GM21528 (cell line): Measurements from ENCODE around the gene GH1.

Experiments used
- ATAC-seq: cut with Tn5 transposase; IDR thresholded peaks from one replicate; pipeline ENCODE4 v1.9.1; 2021; ENCODE audit warnings: mild to moderate bottlenecking, moderate library complexity; ENCODE audit not compliant: unreplicated experiment, low FRiP score

GH1 gene

GRCh38 chr17:63945784-63946439, 27.3 kb upstream of the GH1 start:
- no peak for ATAC-seq

- ATAC-seq = no peak
These were observed 26.3 kb upstream of the GH1 start for GRCh38 chr17:63944736-63945499.

DNA sequence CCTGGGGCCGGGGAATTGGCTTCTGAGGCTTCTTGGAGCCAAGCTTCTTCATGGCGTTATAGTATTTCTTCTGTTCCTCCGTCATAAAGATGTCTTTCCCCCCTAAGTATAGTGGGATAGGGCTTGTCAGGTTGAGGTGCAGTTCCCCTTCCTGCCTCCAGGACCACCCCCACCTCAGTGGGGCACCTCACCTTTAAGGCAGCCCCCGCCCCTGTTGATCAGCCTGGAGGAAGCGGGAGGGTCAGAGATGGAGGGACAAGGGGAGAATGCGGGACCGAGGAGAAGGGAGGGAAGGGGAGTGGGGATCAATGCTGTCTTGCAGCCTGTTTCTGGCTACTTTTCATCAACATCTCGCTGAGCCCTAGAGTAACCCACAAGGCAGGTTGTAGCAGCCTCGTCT, 25.1 kb upstream of the GH1 start:
- no peak for ATAC-seq

- no peak for ATAC-seq
These were observed 23.8 kb upstream of the GH1 start for GRCh38 chr17:63942309-63942985.

DNA sequence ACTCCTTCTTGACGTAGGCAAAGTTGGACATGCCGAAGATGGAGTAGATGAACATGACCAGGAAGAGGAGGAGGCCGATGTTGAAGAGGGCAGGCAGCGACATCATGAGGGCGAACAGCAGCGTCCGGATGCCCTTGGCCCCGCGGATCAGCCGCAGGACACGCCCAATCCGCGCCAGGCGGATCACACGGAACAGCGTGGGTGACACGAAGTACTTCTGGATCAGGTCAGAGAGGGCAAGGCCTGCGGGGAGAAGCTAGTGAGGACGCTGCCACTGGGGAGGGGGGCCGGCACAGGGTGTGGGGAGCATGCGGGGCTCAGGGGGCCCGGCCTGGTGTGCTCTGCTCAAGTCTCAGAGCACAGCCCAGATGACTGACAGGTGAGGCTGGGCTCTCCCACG, 23.1 kb upstream of the GH1 start:
- ATAC-seq = no peak

GRCh38 chr17:63941162-63941561, 22.5 kb upstream of the GH1 start:
- ATAC-seq = no peak

- no peak for ATAC-seq
These were observed 21.9 kb upstream of the GH1 start for GRCh38 chr17:63940584-63940983.

- no peak for ATAC-seq
These were observed 21.2 kb upstream of the GH1 start for GRCh38 chr17:63939884-63940283.

- no peak for ATAC-seq
These were observed 20.8 kb upstream of the GH1 start for GRCh38 chr17:63939401-63939800.

DNA sequence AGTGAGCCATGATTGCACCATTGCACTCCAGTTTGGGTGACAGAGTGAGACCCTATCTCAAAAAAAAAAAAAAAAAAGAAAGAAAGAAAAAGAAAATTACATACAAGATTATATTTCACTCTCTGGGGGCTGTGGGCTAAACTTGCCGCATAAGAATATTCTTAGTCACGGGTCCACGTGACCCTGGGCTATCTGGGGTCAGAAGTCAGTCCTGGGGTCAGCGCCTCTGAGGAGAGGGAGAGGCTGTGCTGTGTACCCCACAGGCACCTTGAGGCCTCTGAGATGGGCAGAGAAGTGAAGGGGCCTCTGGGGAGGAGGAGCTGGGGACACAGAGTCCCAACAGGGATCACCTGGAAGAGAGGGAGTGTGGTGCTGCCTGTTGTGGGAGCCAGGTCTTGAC, 19.3 kb upstream of the GH1 start:
- no peak for ATAC-seq

DNA sequence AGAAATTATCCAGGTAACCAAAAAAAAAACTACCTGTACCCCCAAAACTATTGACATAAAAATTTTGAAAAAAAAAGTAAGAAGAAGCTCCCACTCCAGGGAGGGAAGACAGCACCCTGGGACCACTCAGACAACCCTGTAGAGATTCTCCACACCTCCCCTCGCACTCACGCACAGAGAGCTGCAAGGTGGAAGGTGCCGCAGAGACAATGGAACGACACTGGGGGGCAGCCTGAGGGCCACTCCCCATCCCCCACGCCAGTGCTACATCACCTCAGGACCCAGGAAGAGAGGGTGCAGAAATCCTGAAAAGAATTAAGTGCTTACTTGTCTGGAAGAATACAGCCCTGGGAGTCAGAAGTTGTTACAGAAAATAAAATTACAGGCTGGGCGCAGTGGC, 18.7 kb upstream of the GH1 start:
- no peak for ATAC-seq

GRCh38 chr17:63934183-63935112, 15.8 kb upstream of the GH1 start:
- no peak for ATAC-seq

DNA sequence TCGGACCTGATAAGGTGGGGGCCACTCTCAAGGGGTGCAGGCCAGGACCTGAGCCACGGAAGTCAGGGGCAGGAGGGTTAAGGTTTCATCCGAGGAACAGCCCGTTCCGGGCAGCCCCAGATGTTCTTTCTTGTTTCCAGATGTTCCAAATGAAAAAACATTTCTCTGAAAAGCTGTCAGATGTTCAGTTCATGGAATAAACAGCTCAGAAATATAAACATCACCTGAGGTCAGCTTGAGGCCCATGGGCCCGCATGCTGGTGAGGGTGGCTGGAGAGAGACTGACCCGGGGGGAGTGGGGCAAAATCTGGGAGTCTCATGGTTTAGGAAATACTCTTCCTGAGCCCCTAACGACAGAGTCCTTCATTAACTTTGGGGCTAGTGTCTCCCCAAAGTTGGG, 15.0 kb upstream of the GH1 start:
- no peak for ATAC-seq

GRCh38 chr17:63932721-63933120, 14.1 kb upstream of the GH1 start:
- ATAC-seq = peak; percentile 26

GRCh38 chr17:63931981-63932561, 13.4 kb upstream of the GH1 start, which contains the start of gene CD79B:
Gene CD79B (minus strand): TSS chr17:63932331. CDS start chr17:63932261, 70 bp downstream.
- ATAC-seq = peak; percentile 76

DNA sequence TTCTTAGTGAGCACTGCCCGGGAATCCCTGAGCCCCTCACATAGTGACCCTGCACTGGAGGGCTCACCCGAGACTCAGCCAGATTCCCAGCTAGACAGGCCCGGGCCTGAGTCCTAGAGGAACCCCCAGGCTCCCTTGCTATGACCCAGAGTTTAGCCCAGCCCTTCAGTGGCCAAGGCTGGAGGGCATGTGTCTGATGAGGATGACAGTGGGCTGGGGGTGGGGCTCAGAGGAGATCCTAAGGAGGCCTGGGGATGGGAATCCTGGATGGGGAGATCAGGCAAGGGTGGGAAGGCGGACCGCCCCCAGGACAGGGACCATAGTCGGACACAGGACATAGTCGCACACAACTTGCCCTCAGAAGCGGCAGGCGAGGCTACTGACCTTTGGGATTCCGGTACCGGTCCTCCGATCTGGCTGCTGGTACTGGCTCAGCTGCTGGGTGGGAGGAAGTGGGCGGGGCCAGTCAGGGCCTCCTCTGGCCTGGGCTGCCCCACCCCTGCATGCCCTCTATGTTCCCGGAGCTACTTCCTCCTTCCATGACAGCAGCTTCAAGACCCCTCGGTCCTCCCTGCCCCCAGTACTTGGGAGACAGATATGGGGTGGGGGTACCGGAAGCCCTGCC, 12.4 kb upstream of the GH1 start:
- no peak for ATAC-seq

GRCh38 chr17:63929860-63930766, 11.5 kb upstream of the GH1 start:
- no peak for ATAC-seq

DNA sequence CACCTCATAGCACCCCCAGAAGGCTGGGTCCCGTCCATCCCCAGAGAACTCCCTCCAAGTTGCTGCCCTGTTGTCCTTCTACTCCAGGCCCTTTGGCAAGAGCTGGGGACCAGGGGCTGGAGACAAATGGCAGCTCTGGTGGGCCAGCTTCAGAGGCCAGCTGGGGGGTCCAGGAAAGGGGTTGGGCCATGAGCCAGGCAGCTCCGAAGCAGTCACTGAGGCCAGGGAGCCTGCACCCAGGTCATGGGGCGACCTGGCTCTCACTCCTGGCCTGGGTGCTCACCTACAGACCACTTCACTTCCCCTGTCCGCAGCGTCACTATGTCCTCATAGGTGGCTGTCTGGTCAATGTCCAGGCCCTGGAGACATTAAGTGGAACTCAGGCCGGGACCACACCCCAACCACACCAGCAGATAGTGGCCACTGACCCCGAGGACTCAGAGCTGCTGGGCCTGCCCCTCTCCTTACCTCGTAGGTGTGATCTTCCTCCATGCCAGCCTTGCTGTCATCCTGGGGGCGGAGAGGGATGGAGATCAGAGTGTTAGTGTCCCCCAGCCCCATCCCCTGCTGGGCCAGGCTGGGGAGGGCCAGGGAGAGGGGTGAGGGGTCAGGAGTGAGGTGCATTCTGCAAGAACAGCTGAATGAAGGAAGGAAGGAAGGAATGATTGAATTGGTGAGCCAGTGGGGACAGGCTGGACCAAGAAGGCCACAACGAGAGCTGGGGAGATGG, 10.5 kb upstream of the GH1 start:
- no peak for ATAC-seq
